DOHH2 (cell line): ENCODE measurements around the gene TAS2R60.
A peak's percentile ranks its signal among the peaks of the same experiment; 100 is the strongest.

Experiments used
- H3F3A ChIP-seq: fragments of 200-600 bp; sonication (generic), shearing (Covaris generic); 2 replicates; pipeline ENCODE4 v1.6.0; 2016; ENCODE audit warnings: antibody characterized with exemption, mild to moderate bottlenecking; ENCODE audit not compliant: control insufficient read depth, insufficient read depth
- H3K27ac ChIP-seq: fragments of 200-600 bp; sonication (generic); 2 replicates; pipeline ENCODE4 v1.5.1; 2014; ENCODE audit warnings: low read depth, mild to moderate bottlenecking, low read length, moderate library complexity
- H3K27me3 ChIP-seq: fragments of 200-600 bp; sonication (generic); 2 replicates; pipeline ENCODE4 v1.6.1; 2014; ENCODE audit warnings: mild to moderate bottlenecking, low read length, mixed read lengths; ENCODE audit not compliant: control insufficient read depth
- H3K36me3 ChIP-seq: fragments of 200-600 bp; sonication (generic); 2 replicates; pipeline ENCODE4 v1.6.1; 2014; ENCODE audit warnings: mild to moderate bottlenecking, low read length, moderate library complexity, mixed read lengths; ENCODE audit not compliant: control insufficient read depth
- H3K4me1 ChIP-seq: fragments of 200-600 bp; sonication (generic); 2 replicates; pipeline ENCODE4 v1.6.1; 2014; ENCODE audit warnings: mild to moderate bottlenecking, low read length, mixed read lengths; ENCODE audit not compliant: control insufficient read depth
- H3K4me2 ChIP-seq: fragments of 200-600 bp; sonication (generic); 2 replicates; pipeline ENCODE4 v1.6.0; 2014; ENCODE audit warnings: mild to moderate bottlenecking, low read length, moderate library complexity
- H3K4me3 ChIP-seq: fragments of 200-600 bp; sonication (generic); 2 replicates; pipeline ENCODE4 v1.5.1; 2014; ENCODE audit warnings: mild to moderate bottlenecking, low read length, mixed read lengths
- H3K79me2 ChIP-seq: fragments of 200-600 bp; sonication (generic); 2 replicates; pipeline ENCODE4 v1.6.1; 2014; ENCODE audit warnings: mild to moderate bottlenecking, low read length, mixed read lengths; ENCODE audit not compliant: control insufficient read depth
- H3K9me2 ChIP-seq: fragments of 200-600 bp; sonication (generic); replicated peaks from 2 replicates; pipeline ENCODE4 v1.6.1; 2014; ENCODE audit warnings: mild to moderate bottlenecking, low read length, mixed read lengths; ENCODE audit not compliant: control insufficient read depth
- H3K9me3 ChIP-seq: fragments of 200-600 bp; sonication (generic); 2 replicates; pipeline ENCODE4 v1.6.1; 2014; ENCODE audit warnings: antibody characterized with exemption, low read length, mixed read lengths; ENCODE audit not compliant: control insufficient read depth, insufficient read depth
- H4K20me1 ChIP-seq: fragments of 200-600 bp; sonication (generic); 2 replicates; pipeline ENCODE4 v1.6.0; 2014; ENCODE audit warnings: low read depth, mild to moderate bottlenecking, antibody characterized with exemption, low read length, moderate library complexity; ENCODE audit not compliant: control insufficient read depth, insufficient read depth
- CTCF ChIP-seq: fragments of 200-600 bp; sonication (generic); IDR thresholded peaks from one replicate; pipeline ENCODE4 v1.5.1; 2014; ENCODE audit warnings: antibody characterized with exemption, mild to moderate bottlenecking, low read depth, low read length; ENCODE audit not compliant: poor library complexity, severe bottlenecking
- EZH2phosphoT487 ChIP-seq: fragments of 200-600 bp; sonication (generic); IDR thresholded peaks from 2 replicates; pipeline ENCODE4 v1.6.1; 2017; ENCODE audit warnings: borderline replicate concordance, mild to moderate bottlenecking, antibody characterized with exemption, low read length, moderate library complexity, mixed read lengths

The TAS2R60 gene

GRCh38 chr7:143487061-143487460, 43.8 kb downstream of the TAS2R60 start:
- H3K79me2 ChIP-seq = no peaks in the 10 kb centered on the region
- H3K9me2 ChIP-seq = no peaks in the 10 kb centered on the region
- no peaks in the 10 kb centered on the region for H3F3A ChIP-seq
- H4K20me1 ChIP-seq = no peaks in the 10 kb centered on the region
- no peaks in the 10 kb centered on the region for H3K36me3 ChIP-seq
- no peak overlapping the region for H3K4me3 ChIP-seq
- H3K4me2 ChIP-seq = no peak overlapping the region
- no peaks in the 10 kb centered on the region for H3K9me3 ChIP-seq
- no peak for TF ChIP-seq CTCF
- H3K27ac ChIP-seq = no peak overlapping the region
- peaks cover 12% of the 10 kb centered on the region; the same call in 1 of the 2 replicates for H3K27me3 ChIP-seq
- H3K4me1 ChIP-seq = no peaks in the 10 kb centered on the region

- Histone ChIP-seq H3K79me2 (no peaks in the 10 kb centered on the region), H3K4me1 (no peaks in the 10 kb centered on the region), H3K4me2 (no peak overlapping the region), H4K20me1 (no peaks in the 10 kb centered on the region), H3K4me3 (no peak overlapping the region), H3K27me3 (peaks cover 17% of the 10 kb centered on the region), H3K36me3 (no peaks in the 10 kb centered on the region), H3K27ac (no peak overlapping the region), H3K9me2 (no peaks in the 10 kb centered on the region), H3F3A (no peaks in the 10 kb centered on the region), H3K9me3 (no peaks in the 10 kb centered on the region)
- no peak for TF ChIP-seq CTCF
- no peak for TF ChIP-seq EZH2phosphoT487
Observed at GRCh38 chr7:143487566-143487965, 44.3 kb downstream of the TAS2R60 start.

GRCh38 chr7:143490717-143491306, 47.6 kb downstream of the TAS2R60 start:
- Histone ChIP-seq H3K9me3 (no peaks in the 10 kb centered on the region), H3K79me2 (no peaks in the 10 kb centered on the region), H3K4me1 (no peaks in the 10 kb centered on the region), H3K4me3 (no peak overlapping the region), H3K9me2 (no peaks in the 10 kb centered on the region), H3F3A (no peaks in the 10 kb centered on the region), H3K36me3 (no peaks in the 10 kb centered on the region), H3K4me2 (no peak overlapping the region), H3K27ac (no peak overlapping the region), H3K27me3 (peaks cover 30% of the 10 kb centered on the region), H4K20me1 (no peaks in the 10 kb centered on the region)
- TF ChIP-seq EZH2phosphoT487 (no peak), CTCF (peak; percentile 13)

GRCh38 chr7:143492043-143492471, 48.8 kb downstream of the TAS2R60 start:
- H3K27me3 ChIP-seq = peaks cover 25% of the 10 kb centered on the region
- H4K20me1 ChIP-seq = no peaks in the 10 kb centered on the region
- H3K27ac ChIP-seq = no peak overlapping the region
- H3K9me3 ChIP-seq = no peaks in the 10 kb centered on the region
- TF ChIP-seq EZH2phosphoT487 = no peak
- no peak for TF ChIP-seq CTCF
- no peak overlapping the region for H3K4me3 ChIP-seq
- no peaks in the 10 kb centered on the region for H3K36me3 ChIP-seq
- H3K79me2 ChIP-seq = no peaks in the 10 kb centered on the region
- no peak overlapping the region for H3K4me2 ChIP-seq
- no peaks in the 10 kb centered on the region for H3K4me1 ChIP-seq
- H3K9me2 ChIP-seq = no peaks in the 10 kb centered on the region; the same call in 1 of the 2 replicates
- no peaks in the 10 kb centered on the region for H3F3A ChIP-seq
